ENCODE data around the gene RAPGEF1.

The RAPGEF1 gene

GRCh38 chr9:131625790-131626670 is 113.8 kb downstream of the RAPGEF1 start:
- no peaks in the 10 kb centered on the region for H3K27me3 ChIP-seq (ENCODE audit: insufficient read depth, low read length)
- no peak overlapping the region for H3K27ac ChIP-seq (ENCODE audit: low read depth, low read length)
- 92% methylated on average over 28 of the region's 28 CpGs for WGBS
- peaks cover 33% of the 10 kb centered on the region for H3K36me3 ChIP-seq (ENCODE audit: insufficient read depth, low read length)
- no peaks in the 10 kb centered on the region for H3K9me3 ChIP-seq (ENCODE audit: insufficient read depth, low read depth, low read length)
- peaks cover 4% of the 10 kb centered on the region; the same call in 1 of the 2 replicates for H3K4me1 ChIP-seq (ENCODE audit: insufficient read depth, low read length)
- no peak overlapping the region for H3K4me3 ChIP-seq (ENCODE audit: low read length)
- no peak overlapping the region for H3K9ac ChIP-seq (ENCODE audit: low read depth, low read length)

- no peaks in the 10 kb centered on the region for H3K27me3 ChIP-seq (ENCODE audit: insufficient read depth, low read length)
- no peak overlapping the region for H3K27ac ChIP-seq (ENCODE audit: low read depth, low read length)
- WGBS, result 95% methylated on average over 6 of the region's 6 CpGs
- H3K4me1 ChIP-seq (ENCODE audit: insufficient read depth, low read length), result no peaks in the 10 kb centered on the region
- H3K36me3 ChIP-seq (ENCODE audit: insufficient read depth, low read length), result peaks cover 39% of the 10 kb centered on the region
- no peaks in the 10 kb centered on the region for H3K9me3 ChIP-seq (ENCODE audit: insufficient read depth, low read depth, low read length)
- H3K4me3 ChIP-seq (ENCODE audit: low read length), result no peak overlapping the region
- H3K9ac ChIP-seq (ENCODE audit: low read depth, low read length), result no peak overlapping the region
These were observed 114.4 kb downstream of the RAPGEF1 start for GRCh38 chr9:131625508-131625787.

- H3K9ac ChIP-seq (ENCODE audit: low read depth, low read length), result no peak overlapping the region
- no peaks in the 10 kb centered on the region for H3K9me3 ChIP-seq (ENCODE audit: insufficient read depth, low read depth, low read length)
- H3K36me3 ChIP-seq (ENCODE audit: insufficient read depth, low read length), result peaks cover 44% of the 10 kb centered on the region
- H3K27ac ChIP-seq (ENCODE audit: low read depth, low read length), result no peak overlapping the region
- H3K27me3 ChIP-seq (ENCODE audit: insufficient read depth, low read length), result no peaks in the 10 kb centered on the region
- H3K4me1 ChIP-seq (ENCODE audit: insufficient read depth, low read length), result no peaks in the 10 kb centered on the region
- H3K4me3 ChIP-seq (ENCODE audit: low read length), result no peak overlapping the region
- 93% methylated on average over 13 of the region's 13 CpGs for WGBS
These were observed 115.0 kb downstream of the RAPGEF1 start for GRCh38 chr9:131624636-131625507.

GRCh38 chr9:131623655-131624330 is 116.1 kb downstream of the RAPGEF1 start:
- H3K27ac ChIP-seq (ENCODE audit: low read depth, low read length), result no peak overlapping the region
- no peaks in the 10 kb centered on the region for H3K9me3 ChIP-seq (ENCODE audit: insufficient read depth, low read depth, low read length)
- 92% methylated on average over 14 of the region's 14 CpGs for WGBS
- H3K27me3 ChIP-seq (ENCODE audit: insufficient read depth, low read length), result no peaks in the 10 kb centered on the region
- no peaks in the 10 kb centered on the region for H3K4me1 ChIP-seq (ENCODE audit: insufficient read depth, low read length)
- no peak overlapping the region for H3K9ac ChIP-seq (ENCODE audit: low read depth, low read length)
- H3K4me3 ChIP-seq (ENCODE audit: low read length), result no peak overlapping the region
- H3K36me3 ChIP-seq (ENCODE audit: insufficient read depth, low read length), result peaks cover 55% of the 10 kb centered on the region

GRCh38 chr9:131622523-131622922 is 117.4 kb downstream of the RAPGEF1 start:
- Histone ChIP-seq H3K4me1 (ENCODE audit: insufficient read depth, low read length) (no peaks in the 10 kb centered on the region), H3K27ac (ENCODE audit: low read depth, low read length) (no peak overlapping the region), H3K9me3 (ENCODE audit: insufficient read depth, low read depth, low read length) (no peaks in the 10 kb centered on the region), H3K27me3 (ENCODE audit: insufficient read depth, low read length) (no peaks in the 10 kb centered on the region), H3K9ac (ENCODE audit: low read depth, low read length) (no peak overlapping the region), H3K4me3 (ENCODE audit: low read length) (no peak overlapping the region), H3K36me3 (ENCODE audit: insufficient read depth, low read length) (peaks cover 68% of the 10 kb centered on the region)
- WGBS, result 96% methylated on average over 4 of the region's 4 CpGs

- Histone ChIP-seq H3K4me3 (ENCODE audit: low read length) (no peak overlapping the region), H3K27ac (ENCODE audit: low read depth, low read length) (no peak overlapping the region)
These were observed 118.1 kb downstream of the RAPGEF1 start for GRCh38 chr9:131621551-131622358.

GRCh38 chr9:131620764-131621520 is 118.9 kb downstream of the RAPGEF1 start:
- 91% methylated on average over 9 of the region's 9 CpGs for WGBS
- Histone ChIP-seq H3K9ac (ENCODE audit: low read depth, low read length) (no peak overlapping the region), H3K36me3 (ENCODE audit: insufficient read depth, low read length) (peaks cover 72% of the 10 kb centered on the region)

More at GRCh38 chr9:131621551-131622358, 118.1 kb downstream of the RAPGEF1 start:
- Histone ChIP-seq H3K9ac (ENCODE audit: low read depth, low read length) (no peak overlapping the region), H3K36me3 (ENCODE audit: insufficient read depth, low read length) (peaks cover 68% of the 10 kb centered on the region), H3K4me1 (ENCODE audit: insufficient read depth, low read length) (no peaks in the 10 kb centered on the region), H3K27me3 (ENCODE audit: insufficient read depth, low read length) (no peaks in the 10 kb centered on the region), H3K9me3 (ENCODE audit: insufficient read depth, low read depth, low read length) (no peaks in the 10 kb centered on the region)
- 91% methylated on average over 31 of the region's 31 CpGs for WGBS

GRCh38 chr9:131619680-131620079 is 120.2 kb downstream of the RAPGEF1 start:
- H3K4me3 ChIP-seq (ENCODE audit: low read length), result no peak overlapping the region
- no peaks in the 10 kb centered on the region for H3K4me1 ChIP-seq (ENCODE audit: insufficient read depth, low read length)
- H3K36me3 ChIP-seq (ENCODE audit: insufficient read depth, low read length), result peaks cover 66% of the 10 kb centered on the region
- no peaks in the 10 kb centered on the region for H3K27me3 ChIP-seq (ENCODE audit: insufficient read depth, low read length)
- H3K9ac ChIP-seq (ENCODE audit: low read depth, low read length), result no peak overlapping the region
- H3K27ac ChIP-seq (ENCODE audit: low read depth, low read length), result no peak overlapping the region
- H3K9me3 ChIP-seq (ENCODE audit: insufficient read depth, low read depth, low read length), result no peaks in the 10 kb centered on the region
- 90% methylated on average over 3 of the region's 3 CpGs for WGBS

More at GRCh38 chr9:131620764-131621520, 118.9 kb downstream of the RAPGEF1 start:
- H3K27me3 ChIP-seq (ENCODE audit: insufficient read depth, low read length), result no peaks in the 10 kb centered on the region
- H3K27ac ChIP-seq (ENCODE audit: low read depth, low read length), result no peak overlapping the region
- H3K4me3 ChIP-seq (ENCODE audit: low read length), result no peak overlapping the region
- H3K4me1 ChIP-seq (ENCODE audit: insufficient read depth, low read length), result no peaks in the 10 kb centered on the region
- no peaks in the 10 kb centered on the region for H3K9me3 ChIP-seq (ENCODE audit: insufficient read depth, low read depth, low read length)

- Histone ChIP-seq H3K4me1 (ENCODE audit: insufficient read depth, low read length) (no peaks in the 10 kb centered on the region), H3K9me3 (ENCODE audit: insufficient read depth, low read depth, low read length) (no peaks in the 10 kb centered on the region), H3K36me3 (ENCODE audit: insufficient read depth, low read length) (peaks cover 57% of the 10 kb centered on the region), H3K27ac (ENCODE audit: low read depth, low read length) (no peak overlapping the region), H3K27me3 (ENCODE audit: insufficient read depth, low read length) (no peaks in the 10 kb centered on the region), H3K9ac (ENCODE audit: low read depth, low read length) (no peak overlapping the region), H3K4me3 (ENCODE audit: low read length) (no peak overlapping the region)
- 96% methylated on average over 16 of the region's 16 CpGs for WGBS
These were observed 121.1 kb downstream of the RAPGEF1 start for GRCh38 chr9:131618785-131619184.

- WGBS, result 93% methylated on average over 2 of the region's 2 CpGs
These were observed 121.8 kb downstream of the RAPGEF1 start for GRCh38 chr9:131618071-131618479.

More at GRCh38 chr9:131618071-131618479, 121.8 kb downstream of the RAPGEF1 start:
- Histone ChIP-seq H3K4me3 (ENCODE audit: low read length) (no peak overlapping the region), H3K9ac (ENCODE audit: low read depth, low read length) (no peak overlapping the region), H3K9me3 (ENCODE audit: insufficient read depth, low read depth, low read length) (no peaks in the 10 kb centered on the region), H3K27ac (ENCODE audit: low read depth, low read length) (no peak overlapping the region), H3K4me1 (ENCODE audit: insufficient read depth, low read length) (no peaks in the 10 kb centered on the region), H3K27me3 (ENCODE audit: insufficient read depth, low read length) (no peaks in the 10 kb centered on the region), H3K36me3 (ENCODE audit: insufficient read depth, low read length) (peaks cover 55% of the 10 kb centered on the region)

Measured in HUES64 (cell line).